IMR-90 (cell line): ENCODE data around the gene LRRC56. TPM values are rescaled to one million over a fixed set of nuclear protein-coding genes. Genes with fewer than 3 reads are reported as not detected.

Experiments used
- ATAC-seq: fragments of 200-7000 bp; cut with Tn5 transposase; 2 replicates; pipeline ENCODE4 v1.9.1; 2020; ENCODE audit warnings: low read depth, mild to moderate bottlenecking, moderate library complexity
- BruUV-seq: library from RNA; stranded (reverse); fragments of 400-500 nt; replicated peaks from 2 replicates; lab custom pipeline; 2021; lab: Mats Ljungman, UMichigan
- CTCF ChIA-PET: fragments of 300-600 bp; formaldehyde crosslinking; extraction: SDS; loops from one replicate; lab custom pipeline; 2021; ENCODE audit warnings: antibody characterized with exemption; lab: Yijun Ruan, JAX
- POLR2A ChIA-PET: fragments of 300-600 bp; sonication (Branson Sonifier 250); formaldehyde crosslinking; loops from one replicate; lab custom pipeline; 2022; ENCODE audit warnings: antibody characterized with exemption; ENCODE audit not compliant: unreplicated experiment; lab: Charles Lee
- DNase-seq: peaks from one replicate; pipeline ENCODE4 v3.0.0; 2013
- H2AFZ ChIP-seq: replicated peaks from 2 replicates; pipeline ENCODE3; 2013; ENCODE audit warnings: low read length, mild to moderate bottlenecking; ENCODE audit not compliant: poor library complexity
- H2AK5ac ChIP-seq: 2 replicates; pipeline ENCODE4 v1.6.1; 2013; ENCODE audit warnings: low read depth, low read length, inconsistent platforms
- H2AK9ac ChIP-seq: replicated peaks from 2 replicates; pipeline ENCODE3; 2013; ENCODE audit warnings: mild to moderate bottlenecking, low read depth, low read length, moderate library complexity; ENCODE audit not compliant: poor library complexity
- H2BK120ac ChIP-seq: 2 replicates; pipeline ENCODE4 v1.6.1; 2013; ENCODE audit warnings: low read depth, low read length, inconsistent platforms
- H2BK15ac ChIP-seq: 3 replicates; pipeline ENCODE4 v1.6.1; 2013; ENCODE audit warnings: low read depth, low read length, inconsistent platforms
- H2BK20ac ChIP-seq: 2 replicates; pipeline ENCODE4 v1.6.1; 2013; ENCODE audit warnings: low read depth, mild to moderate bottlenecking, inconsistent platforms, low read length, moderate library complexity
- H2BK5ac ChIP-seq: 2 replicates; pipeline ENCODE4 v1.6.1; 2013; ENCODE audit warnings: mild to moderate bottlenecking, low read depth, low read length, inconsistent platforms; ENCODE audit not compliant: poor library complexity, severe bottlenecking
- H3K14ac ChIP-seq: replicated peaks from 2 replicates; pipeline ENCODE4 v1.6.1; 2013; ENCODE audit warnings: low read depth, low read length, inconsistent platforms
- H3K18ac ChIP-seq: 2 replicates; pipeline ENCODE4 v1.6.1; 2013; ENCODE audit warnings: low read depth, low read length, control low read depth
- H3K23ac ChIP-seq: 2 replicates; pipeline ENCODE4 v1.6.1; 2013; ENCODE audit warnings: low read depth, low read length, inconsistent platforms
- H3K27ac ChIP-seq: 2 replicates; pipeline ENCODE4 v1.5.1; 2013; ENCODE audit warnings: mild to moderate bottlenecking, control low read depth, low read length; ENCODE audit not compliant: insufficient read depth
- H3K27me3 ChIP-seq: 2 replicates; pipeline ENCODE4 v1.6.1; 2013; ENCODE audit warnings: low read length; ENCODE audit not compliant: control insufficient read depth, insufficient read depth
- H3K36me3 ChIP-seq: 2 replicates; pipeline ENCODE4 v1.6.1; 2013; ENCODE audit warnings: low read length, mixed read lengths; ENCODE audit not compliant: control insufficient read depth, insufficient read depth
- H3K4ac ChIP-seq: 2 replicates; pipeline ENCODE4 v1.6.1; 2013; ENCODE audit warnings: low read depth, low read length, inconsistent platforms
- H3K4me1 ChIP-seq: 2 replicates; pipeline ENCODE4 v1.6.1; 2013; ENCODE audit warnings: low read length, mixed read lengths; ENCODE audit not compliant: control insufficient read depth, insufficient read depth
- H3K4me2 ChIP-seq: 2 replicates; pipeline ENCODE4 v1.6.1; 2013; ENCODE audit warnings: low read depth, mild to moderate bottlenecking, control low read depth, low read length, moderate library complexity
- H3K4me3 ChIP-seq: 2 replicates; pipeline ENCODE4 v1.5.1; 2013; ENCODE audit warnings: low read depth, mild to moderate bottlenecking, control low read depth, low read length, moderate library complexity; ENCODE audit not compliant: insufficient read depth
- H3K56ac ChIP-seq: 2 replicates; pipeline ENCODE4 v1.6.1; 2013; ENCODE audit warnings: low read length, inconsistent platforms; ENCODE audit not compliant: insufficient read depth; ENCODE audit errors: extremely low read depth
- H3K79me1 ChIP-seq, 2 experiments: 2 replicates each; pipeline ENCODE4 v1.6.1; 2013; ENCODE audit warnings: low read length in 2 of 2, inconsistent platforms in 1 of 2, low read depth in 1 of 2
- H3K9ac ChIP-seq: 2 replicates; pipeline ENCODE4 v1.6.1; 2013; ENCODE audit warnings: low read depth, low read length, control low read depth
- H3K9me1 ChIP-seq: 2 replicates; pipeline ENCODE4 v1.6.1; 2013; ENCODE audit warnings: low read length, inconsistent platforms; ENCODE audit not compliant: insufficient read depth
- H3K9me3 ChIP-seq: 2 replicates; pipeline ENCODE4 v1.6.1; 2013; ENCODE audit warnings: low read length; ENCODE audit not compliant: control insufficient read depth, insufficient read depth
- H4K20me1 ChIP-seq: 2 replicates; pipeline ENCODE4 v1.6.1; 2013; ENCODE audit warnings: low read length, inconsistent platforms; ENCODE audit not compliant: insufficient read depth
- H4K5ac ChIP-seq: 2 replicates; pipeline ENCODE4 v1.6.1; 2013; ENCODE audit warnings: mild to moderate bottlenecking, low read depth, low read length, control low read depth
- H4K8ac ChIP-seq, 2 experiments: 2 replicates each; pipeline ENCODE4 v1.6.1; 2013; ENCODE audit warnings: low read depth in 2 of 2, low read length in 2 of 2, control low read depth in 1 of 2, inconsistent platforms in 1 of 2
- H4K91ac ChIP-seq: 2 replicates; pipeline ENCODE4 v1.6.1; 2013; ENCODE audit warnings: low read depth, low read length, inconsistent platforms; ENCODE audit not compliant: insufficient read depth
- CEBPB ChIP-seq: IDR thresholded peaks from 2 replicates; pipeline ENCODE4 v1.6.1; 2012; ENCODE audit warnings: low read depth, low read length, improper control_type of control experiment
- MAZ ChIP-seq: IDR thresholded peaks from 2 replicates; pipeline ENCODE4 v1.6.1; 2012; ENCODE audit warnings: low read depth, mild to moderate bottlenecking, low read length, improper control_type of control experiment, moderate library complexity, borderline replicate concordance
- RCOR1 ChIP-seq: IDR thresholded peaks from 2 replicates; pipeline ENCODE4 v1.6.1; 2012; ENCODE audit warnings: mild to moderate bottlenecking, low read length, improper control_type of control experiment; ENCODE audit not compliant: insufficient replicate concordance
- USF2 ChIP-seq: fragments of 150-350 bp; IDR thresholded peaks from 2 replicates; pipeline ENCODE4 v1.6.1; 2017; ENCODE audit warnings: mild to moderate bottlenecking, antibody characterized with exemption, low read length, low read depth
- WGBS, 2 experiments: methylation state at CpG; one replicate each; pipeline versions ENCODE4 v1.1.5 to v1.1.7; 2013; ENCODE audit warnings: missing lambda C conversion rate in 2 of 2; ENCODE audit not compliant: insufficient read length in 1 of 2; ENCODE audit errors: extremely low coverage in 2 of 2; 5-methylcytosine and 5-hydroxymethylcytosine counted together
- dilution Hi-C: fragments of 300-500 bp; cut with HindIII; formaldehyde crosslinking; loops from one replicate; pipeline ENCODE4 v1.14.3; 2018; ENCODE audit warnings: low sequenced_read_pairs; ENCODE audit not compliant: unreplicated experiment
- in situ Hi-C: fragments of 300-500 bp; cut with MboI; formaldehyde crosslinking; loops from 3 replicates; pipeline ENCODE4 v1.14.3; 2019; ENCODE audit warnings: low sequenced_read_pairs, inconsistent platforms, mixed read lengths
- intact Hi-C: fragments of 100-400 bp; cut with micrococcal nuclease; formaldehyde crosslinking; loops from 2 replicates; pipeline ENCODE4 v1.10.0; 2022
- polyA plus RNA-seq, 3 experiments: library from polyadenylated mRNA; depleted of rRNA; stranded (reverse); fragments of >200 nt; gene quantifications; 2 replicates each; pipeline ENCODE4 v1.2.3, GENCODE V29; 2012; ENCODE audit warnings: low replicate concordance in 1 of 3
- total RNA-seq: library from RNA; depleted of rRNA; stranded (reverse); fragments of >200 nt; gene quantifications from 2 replicates; pipeline ENCODE4 v1.2.3, GENCODE V29; 2012

LRRC56 gene
- total and polyA plus RNA-seq, 2 of the 4 experiments (the other 2 are of a cell fraction) = 0.36 to 1.3 TPM

DNA sequence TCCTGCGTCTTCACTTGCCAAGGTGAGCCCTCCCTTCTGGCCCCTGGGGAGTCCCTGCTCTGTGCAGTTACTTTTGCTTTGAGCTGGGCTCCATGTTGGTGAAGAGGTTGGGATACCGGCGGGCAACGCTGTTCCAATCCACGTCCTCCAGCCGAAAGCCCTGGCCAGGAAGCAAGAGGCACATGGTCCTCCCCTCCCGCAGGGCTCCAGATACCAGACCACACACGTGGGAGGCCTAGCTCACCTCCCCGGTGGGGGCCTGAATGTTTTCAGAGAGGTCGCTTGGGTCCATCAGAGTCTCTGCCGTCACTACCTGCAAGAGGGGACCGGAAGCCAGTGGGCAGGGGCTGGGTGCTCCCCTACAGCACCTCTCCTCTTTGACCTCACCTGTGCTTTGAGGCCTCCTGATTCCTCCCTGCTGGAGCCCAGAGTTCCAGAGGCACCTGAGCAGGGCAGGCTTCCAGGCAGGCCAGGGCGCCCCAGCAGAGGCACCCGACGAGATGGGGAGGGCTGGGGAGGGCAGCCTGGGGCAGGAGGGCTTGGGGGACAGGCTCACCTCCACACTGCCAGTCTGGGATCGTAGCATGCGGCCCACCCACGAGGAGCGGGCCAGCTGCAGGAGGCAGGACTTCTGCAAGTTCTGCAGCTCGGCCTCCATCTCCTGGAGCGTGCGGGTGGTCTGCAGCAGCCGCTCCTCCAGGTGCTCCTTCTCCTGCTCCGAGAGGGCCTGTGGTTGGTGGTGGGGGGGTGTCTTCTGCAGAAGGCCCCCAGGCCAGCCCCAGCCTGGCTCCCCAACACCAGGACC is 20.2 kb downstream of the LRRC56 start:
- ATAC-seq (no peak), DNase-seq (no peak)
- no peak overlapping the region for H2AFZ ChIP-seq
- no peak for TF ChIP-seq USF2
- TF ChIP-seq CEBPB = no peak
- TF ChIP-seq RCOR1 = no peak
- no peak for TF ChIP-seq MAZ
- H3K4me2 ChIP-seq = no peak overlapping the region
- peaks cover 12% of the 10 kb centered on the region for H3K4me1 ChIP-seq
- H2AK9ac ChIP-seq = no peak overlapping the region
- CTCF ChIA-PET = no interaction called here
- peaks cover 0 to 6% of the 10 kb centered on the region in 2 experiments; a peak in 2 of 4 replicates for H3K79me1 ChIP-seq
- POLR2A ChIA-PET = no interaction called here
- no peak overlapping the region for H3K9ac ChIP-seq
- H3K14ac ChIP-seq = no peak overlapping the region
- H3K23ac ChIP-seq = 0 out of 2 replicates have a peak overlapping the region, but pooled peaks have one; percentile 38
- BruUV-seq = no TSS peak
- H2BK15ac ChIP-seq = no peak overlapping the region
- no peak overlapping the region for H2BK120ac ChIP-seq
- in situ Hi-C loops = no loop called here
- H3K36me3 ChIP-seq = no peaks in the 10 kb centered on the region
- H4K5ac ChIP-seq = no peak overlapping the region
- H4K20me1 ChIP-seq = peaks cover 6% of the 10 kb centered on the region; the same call in 1 of the 2 replicates
- no peak overlapping the region for H4K8ac ChIP-seq
- H2BK5ac ChIP-seq = no peak overlapping the region
- H4K91ac ChIP-seq = no peak overlapping the region
- no peak overlapping the region for H3K18ac ChIP-seq
- H3K27ac ChIP-seq = no peak overlapping the region
- peaks cover 57% of the 10 kb centered on the region for H3K27me3 ChIP-seq
- H3K9me1 ChIP-seq = peaks cover 5% of the 10 kb centered on the region; the same call in 1 of the 2 replicates
- no peak overlapping the region for H2AK5ac ChIP-seq
- no peak overlapping the region for H3K4me3 ChIP-seq
- WGBS, 2 experiments = 63% methylated on average over 9 of the region's 24 CpGs; no CpG with 5 or more reads in 1 of the 2 experiments
- H3K9me3 ChIP-seq = no peaks in the 10 kb centered on the region
- dilution Hi-C loops = no loop called here
- no peak overlapping the region for H3K56ac ChIP-seq
- no peak overlapping the region for H3K4ac ChIP-seq
- intact Hi-C loops = loop anchor here (10.0 kb wide), 1 partner anchor 167 kb away; no protein-coding TSS in a partner anchor
- H2BK20ac ChIP-seq = no peak overlapping the region
